CD4-positive, alpha-beta T cell treated with Interleukin-6 at 100 ng/mL for 8 hours (primary cell): ENCODE measurements around the gene KIF15.
"Not testable (repeated sequence)": the region's sequence is repeated elsewhere in the genome, so short reads cannot be mapped to it uniquely, and the experiment has no call there.

ENCODE experiments used
- DNase-seq: peaks from one replicate; pipeline ENCODE4 v3.0.0-alpha.2; 2020; ENCODE audit warnings: mixed read lengths, low spot score

Gene KIF15

GRCh38 chr3:44761424-44762169, at the start of gene KIF15, which contains the start of gene KIAA1143:
TSS of gene KIF15 (plus strand) at chr3:44761794. CDS start at chr3:44761866, 72 bp downstream.
TSS of gene KIAA1143 (minus strand) at chr3:44761619. CDS start at chr3:44761602, 17 bp downstream.
- DNase-seq = peak; percentile 95

- peak; percentile 42 for DNase-seq
These were observed 49.0 kb upstream of the KIF15 start, which contains the start of gene ZNF502 for GRCh38 chr3:44712455-44713075. TSS of gene ZNF502 (plus strand) at chr3:44712660. CDS start at chr3:44720262, 7,602 bp downstream.

DNA sequence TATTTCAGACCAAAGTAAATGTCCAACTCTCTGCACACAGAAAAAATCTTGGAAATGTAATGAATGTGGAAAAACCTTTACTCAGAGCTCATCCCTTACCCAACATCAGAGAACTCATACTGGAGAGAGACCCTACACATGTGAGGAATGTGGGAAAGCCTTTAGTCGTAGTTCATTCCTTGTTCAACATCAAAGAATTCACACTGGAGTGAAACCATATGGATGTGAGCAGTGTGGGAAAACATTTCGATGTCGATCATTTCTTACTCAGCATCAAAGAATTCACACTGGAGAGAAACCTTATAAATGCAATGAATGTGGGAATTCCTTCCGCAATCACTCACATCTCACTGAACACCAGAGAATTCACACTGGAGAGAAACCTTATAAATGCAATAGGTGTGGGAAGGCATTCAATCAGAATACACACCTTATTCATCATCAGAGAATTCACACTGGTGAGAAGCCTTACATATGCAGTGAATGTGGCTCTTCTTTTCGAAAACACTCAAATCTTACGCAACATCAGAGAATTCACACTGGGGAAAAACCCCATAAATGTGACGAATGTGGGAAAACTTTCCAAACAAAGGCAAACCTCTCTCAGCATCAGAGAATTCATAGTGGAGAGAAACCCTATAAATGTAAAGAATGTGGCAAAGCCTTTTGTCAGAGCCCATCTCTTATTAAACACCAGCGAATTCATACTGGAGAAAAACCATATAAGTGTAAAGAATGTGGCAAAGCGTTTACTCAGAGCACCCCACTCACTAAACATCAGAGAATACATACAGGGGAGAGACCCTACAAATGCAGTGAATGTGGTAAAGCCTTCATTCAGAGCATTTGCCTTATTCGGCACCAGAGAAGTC, 40.1 kb upstream of the KIF15 start:
- DNase-seq = no peak

DNA sequence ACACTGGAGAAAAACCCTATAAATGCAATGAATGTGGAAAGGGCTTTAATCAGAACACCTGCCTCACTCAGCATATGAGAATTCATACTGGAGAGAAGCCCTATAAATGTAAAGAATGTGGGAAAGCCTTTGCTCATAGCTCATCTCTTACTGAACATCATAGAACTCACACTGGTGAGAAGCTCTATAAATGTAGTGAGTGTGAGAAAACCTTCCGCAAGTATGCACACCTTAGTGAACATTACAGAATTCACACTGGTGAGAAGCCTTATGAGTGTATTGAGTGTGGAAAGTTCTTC, 39.5 kb upstream of the KIF15 start:
- no peak for DNase-seq

DNA sequence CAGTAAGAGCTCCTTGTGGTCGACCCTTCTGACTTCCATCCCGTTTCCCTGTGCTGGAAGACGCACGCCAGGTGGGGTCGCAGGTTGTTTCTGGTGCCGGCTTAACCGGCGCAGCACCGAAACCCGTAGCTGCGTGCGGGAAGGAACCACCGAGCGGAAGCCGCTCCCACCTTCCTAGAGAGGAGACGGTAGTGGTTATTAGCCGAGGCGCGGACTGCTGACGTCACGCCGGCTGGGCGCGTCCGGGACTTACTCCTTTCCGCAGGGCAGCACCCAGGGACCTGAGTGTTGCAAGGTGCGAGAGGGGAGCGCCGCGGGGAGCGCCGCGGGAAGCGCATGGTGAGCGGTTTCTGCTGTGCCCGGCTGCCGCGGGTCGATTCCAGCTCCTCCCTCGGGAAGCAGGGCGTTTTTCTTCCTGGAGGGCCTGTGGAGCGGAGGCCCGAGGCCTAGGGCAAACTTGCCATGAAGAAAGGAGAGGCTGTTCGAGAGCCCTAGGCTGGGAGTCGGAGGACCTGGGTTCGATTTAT, 32.1 kb upstream of the KIF15 start, which contains the start of gene ZNF501:
ZNF501 (plus strand) TSS at position 252 of the 527 bp plus-strand sequence. CDS start 4,787 bp downstream, outside the sequence.
- DNase-seq = peak; percentile 84

- no peak for DNase-seq
These were observed 26.9 kb upstream of the KIF15 start for GRCh38 chr3:44734646-44735168.

GRCh38 chr3:44761101-44761423, 532 bp upstream of the KIF15 start:
- DNase-seq = no peak

GRCh38 chr3:44762170-44762677, 630 bp downstream of the KIF15 start:
- DNase-seq = no peak

DNA sequence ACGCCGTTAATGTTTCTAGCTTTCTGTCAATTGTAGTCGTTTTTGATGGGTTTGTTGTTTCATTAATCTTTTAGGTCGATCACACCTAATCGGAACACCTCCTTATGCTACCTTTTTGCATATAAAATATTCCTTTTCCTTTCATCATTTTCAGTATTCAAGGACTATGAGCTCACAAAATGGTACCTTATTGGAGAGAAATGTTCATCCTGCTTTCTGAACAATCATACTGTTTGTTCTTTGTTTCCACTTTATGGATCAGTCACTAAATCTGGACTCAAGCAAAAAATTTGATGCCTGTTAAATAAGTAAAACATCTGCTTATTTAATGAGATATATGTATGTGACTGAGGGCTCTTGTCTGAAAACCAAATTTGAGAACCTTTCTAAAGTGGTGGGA, 1.1 kb downstream of the KIF15 start:
- no peak for DNase-seq

GRCh38 chr3:44764248-44764647, 2.7 kb downstream of the KIF15 start:
- no peak for DNase-seq

DNA sequence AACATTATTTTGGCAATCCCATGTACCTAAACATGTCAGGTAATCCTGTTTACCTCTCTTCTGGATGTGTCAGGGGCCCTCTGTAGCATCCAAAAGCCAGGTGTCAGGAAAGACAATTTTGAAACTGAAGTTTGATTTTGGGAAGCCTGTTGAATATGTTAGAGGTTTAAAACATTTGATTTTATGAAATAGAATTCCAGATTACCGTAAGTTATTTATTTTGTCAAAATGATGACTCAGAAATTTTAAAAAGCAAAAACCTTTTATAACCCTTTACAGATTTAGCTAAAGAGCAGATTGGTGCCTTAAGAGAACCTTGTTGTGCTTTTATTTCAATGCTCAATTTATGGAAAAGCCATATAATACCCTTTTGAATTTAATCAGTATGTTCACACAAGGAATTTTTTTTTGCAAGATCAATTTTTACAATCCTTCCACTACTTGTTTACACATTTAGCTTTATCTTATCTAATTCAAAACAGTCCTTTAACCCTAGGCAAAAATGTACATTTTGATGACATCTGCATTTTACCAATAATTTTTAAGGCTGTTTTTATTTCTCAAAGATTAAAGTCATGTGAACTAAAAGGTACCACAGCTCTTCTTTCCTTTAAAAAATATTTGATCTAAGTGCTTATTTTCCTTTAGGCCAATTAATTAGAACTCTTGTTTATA, 10.0 kb downstream of the KIF15 start:
- no peak for DNase-seq

DNA sequence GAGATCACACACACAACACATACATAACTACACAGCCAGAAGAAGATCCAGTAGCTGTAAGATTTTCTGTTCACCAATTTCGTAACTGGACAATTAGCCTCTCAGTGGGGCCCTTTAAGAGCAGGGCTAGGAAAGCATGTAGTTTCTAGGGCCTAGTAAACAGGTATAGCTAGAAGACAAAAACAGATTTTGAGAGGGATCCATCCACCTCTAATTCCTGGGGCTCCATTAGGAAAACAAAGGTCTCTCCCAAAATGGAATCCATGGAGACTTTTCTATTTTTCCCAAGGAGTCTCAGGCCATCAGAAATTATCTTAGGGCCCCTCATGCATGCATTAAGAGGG, 10.5 kb downstream of the KIF15 start:
- no peak for DNase-seq

DNA sequence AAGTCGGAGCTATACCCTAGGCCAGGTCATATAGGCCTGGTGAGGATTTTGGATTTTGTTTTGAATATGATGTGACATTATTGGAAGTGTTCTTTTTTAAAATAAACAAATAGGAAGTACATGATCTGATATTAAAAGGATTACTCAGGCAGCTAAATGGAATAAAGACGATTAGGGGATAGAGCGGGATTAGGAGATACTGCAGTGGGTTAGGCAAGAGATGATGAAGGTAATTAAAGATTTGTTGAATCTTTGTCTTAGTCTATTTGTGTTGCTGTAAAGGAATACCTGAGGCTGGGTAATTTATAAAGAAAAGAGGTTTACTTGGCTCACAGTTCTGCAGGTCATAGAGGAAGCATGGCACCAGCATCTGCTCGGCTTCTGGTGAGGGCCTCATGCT, 21.3 kb downstream of the KIF15 start:
- DNase-seq = no peak

DNA sequence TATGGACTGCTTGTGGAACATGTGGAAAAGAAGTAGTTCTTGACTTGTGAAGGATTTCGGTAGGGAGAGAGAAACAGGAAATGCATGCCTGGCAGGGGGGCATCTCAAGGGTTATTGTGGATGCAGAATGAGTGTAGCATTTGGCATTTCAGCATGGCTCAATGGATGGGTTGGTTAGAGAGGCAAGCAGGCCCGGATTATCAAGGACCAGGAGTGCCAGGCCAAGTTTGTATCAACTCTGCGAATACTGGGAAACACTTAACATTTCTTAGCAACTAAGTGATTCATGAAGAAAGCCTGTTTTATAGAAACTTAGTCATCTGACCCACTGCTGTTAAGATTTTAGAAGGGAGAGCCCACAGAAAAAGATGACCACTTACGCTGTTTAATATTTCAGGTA, 33.6 kb downstream of the KIF15 start:
- DNase-seq = no peak

- no peak for DNase-seq
These were observed 40.4 kb downstream of the KIF15 start for GRCh38 chr3:44802011-44802410.

DNA sequence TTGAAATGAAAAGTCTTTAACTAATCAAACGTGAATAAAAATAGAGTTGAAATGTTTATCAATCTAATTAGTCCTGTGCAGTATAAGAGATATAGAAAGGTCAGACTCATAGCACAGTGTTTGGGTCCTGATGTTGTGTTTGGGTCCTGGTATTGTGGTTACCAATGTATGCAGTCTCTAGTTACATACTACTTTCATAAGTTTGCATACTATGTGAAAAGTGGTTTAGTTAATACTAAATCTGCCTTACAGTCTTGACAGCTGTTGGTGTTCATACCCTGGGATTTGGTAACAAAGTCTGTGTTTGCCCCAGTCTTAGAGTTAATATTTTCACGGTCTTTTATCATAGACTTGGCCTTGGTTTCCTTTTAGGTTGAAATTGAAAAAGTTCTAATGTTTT, 41.7 kb downstream of the KIF15 start:
- no peak for DNase-seq

- no peak for DNase-seq
These were observed 44.4 kb downstream of the KIF15 start for GRCh38 chr3:44805960-44806359.

- DNase-seq = no peak
These were observed 53.2 kb downstream of the KIF15 start for GRCh38 chr3:44814751-44815150.

GRCh38 chr3:44816334-44816733, 54.7 kb downstream of the KIF15 start:
- DNase-seq = not testable (repeated sequence)

GRCh38 chr3:44821206-44821605, 59.6 kb downstream of the KIF15 start:
- not testable (repeated sequence) for DNase-seq

- no peak for DNase-seq
These were observed 63.8 kb downstream of the KIF15 start for GRCh38 chr3:44825264-44825925.
